ENCODE results near the gene NEK6.

The NEK6 gene

DNA sequence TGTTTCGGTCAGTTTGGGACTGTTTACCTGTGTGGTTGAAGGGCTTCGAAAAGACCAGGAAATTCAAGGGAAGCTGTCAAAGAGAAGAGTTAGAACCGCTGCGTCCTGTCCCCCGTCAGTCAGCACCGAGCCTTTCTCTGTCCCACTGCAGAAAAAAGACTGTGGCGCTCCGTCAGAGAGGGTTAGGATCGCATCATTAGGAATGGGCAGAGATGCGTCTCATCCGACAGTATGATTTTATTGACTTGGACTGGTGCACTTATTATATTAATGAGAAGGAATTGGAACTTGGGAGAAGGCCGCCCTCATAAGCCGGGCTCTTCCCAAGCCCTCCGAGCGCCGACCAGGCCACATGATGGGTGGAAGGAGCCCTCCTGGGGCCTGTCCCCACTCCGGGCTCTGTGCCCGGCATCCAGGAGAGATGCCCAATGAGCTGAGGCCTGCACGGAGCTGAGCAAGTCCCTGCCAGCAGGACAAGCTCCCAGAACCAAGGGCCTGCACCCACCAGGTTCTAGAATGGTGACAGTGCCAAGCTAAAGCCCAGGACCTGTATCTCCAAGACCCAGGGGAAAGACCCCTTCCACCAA lies 71.5 kb downstream of the NEK6 start:
- Histone ChIP-seq H3K9me3 (ENCODE audit: insufficient read depth, low read depth, low read length) (no peaks in the 10 kb centered on the region), H3K4me1 (ENCODE audit: insufficient read depth, low read length) (no peaks in the 10 kb centered on the region), H3K4me3 (ENCODE audit: low read length) (no peak overlapping the region), H3K27me3 (ENCODE audit: insufficient read depth, low read length) (no peaks in the 10 kb centered on the region), H3K27ac (ENCODE audit: low read depth, low read length) (no peak overlapping the region), H3K36me3 (ENCODE audit: insufficient read depth, low read length) (peaks cover 5% of the 10 kb centered on the region; the same call in 1 of the 2 replicates), H3K9ac (ENCODE audit: low read depth, low read length) (no peak overlapping the region)
- WGBS: 93% methylated on average over 19 of the region's 19 CpGs

DNA sequence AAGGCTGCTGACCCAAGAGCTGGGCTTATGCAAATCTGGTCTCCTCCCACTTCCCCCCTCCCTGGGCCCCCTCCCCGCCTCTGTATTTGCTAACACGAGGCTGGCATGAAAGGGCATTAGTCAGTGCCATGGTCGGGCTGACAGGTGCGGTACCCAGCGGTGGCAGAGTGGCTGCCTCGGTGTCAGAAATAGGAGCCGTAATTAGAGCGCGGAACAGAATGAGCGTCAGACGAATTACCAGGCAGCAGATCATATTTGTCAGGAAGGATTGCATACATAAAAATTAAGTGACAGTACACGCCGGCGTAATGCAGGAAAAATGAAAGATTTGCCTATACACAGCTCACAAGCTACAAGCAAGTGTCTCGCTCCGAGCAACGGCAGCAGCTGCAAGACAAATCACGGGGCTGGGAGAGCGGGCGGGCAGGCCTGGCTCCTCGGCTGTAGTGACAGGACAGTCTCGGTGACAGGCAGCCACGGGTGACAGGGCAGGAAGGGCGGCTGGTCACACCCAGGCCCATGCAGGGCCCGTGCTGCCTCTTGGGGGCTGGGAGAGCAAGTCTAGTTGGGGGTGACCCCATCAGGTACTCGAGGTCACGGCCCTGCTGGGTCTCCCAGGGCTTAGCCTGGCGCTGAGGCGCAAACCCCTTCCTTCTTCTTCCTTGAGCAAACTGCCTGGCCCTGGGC lies 72.4 kb downstream of the NEK6 start:
- Histone ChIP-seq H3K9ac (ENCODE audit: low read depth, low read length) (no peak overlapping the region), H3K4me1 (ENCODE audit: insufficient read depth, low read length) (no peaks in the 10 kb centered on the region), H3K9me3 (ENCODE audit: insufficient read depth, low read depth, low read length) (no peaks in the 10 kb centered on the region), H3K27me3 (ENCODE audit: insufficient read depth, low read length) (no peaks in the 10 kb centered on the region), H3K4me3 (ENCODE audit: low read length) (no peak overlapping the region), H3K27ac (ENCODE audit: low read depth, low read length) (no peak overlapping the region), H3K36me3 (ENCODE audit: insufficient read depth, low read length) (peaks cover 5% of the 10 kb centered on the region; the same call in 1 of the 2 replicates)
- WGBS: 91% methylated on average over 29 of the region's 29 CpGs

DNA sequence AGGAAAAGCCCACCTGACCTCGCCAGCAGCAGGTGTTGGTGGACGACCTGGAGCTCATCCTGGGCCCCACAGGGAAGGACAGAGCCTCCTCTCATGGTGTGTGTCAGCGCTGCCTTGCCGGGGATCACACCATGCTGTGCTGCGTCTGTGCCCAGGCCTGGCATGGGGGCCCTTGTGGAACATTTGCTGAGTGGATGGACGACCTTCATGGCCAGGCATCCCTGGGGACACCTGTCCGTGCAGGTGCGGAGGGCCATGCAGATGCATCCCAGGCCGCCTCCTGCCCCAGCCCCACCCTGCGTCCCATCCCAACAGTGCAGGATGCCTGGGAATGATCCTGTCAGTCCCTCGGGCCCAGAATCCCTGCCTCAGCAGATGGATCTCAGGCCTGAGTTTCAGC lies 73.8 kb downstream of the NEK6 start:
- no peak overlapping the region for H3K4me3 ChIP-seq (ENCODE audit: low read length)
- H3K36me3 ChIP-seq (ENCODE audit: insufficient read depth, low read length): peaks cover 7% of the 10 kb centered on the region; the same call in 1 of the 2 replicates
- no peaks in the 10 kb centered on the region for H3K27me3 ChIP-seq (ENCODE audit: insufficient read depth, low read length)
- no peaks in the 10 kb centered on the region for H3K4me1 ChIP-seq (ENCODE audit: insufficient read depth, low read length)
- WGBS: 88% methylated on average over 11 of the region's 11 CpGs
- H3K27ac ChIP-seq (ENCODE audit: low read depth, low read length): no peak overlapping the region
- no peaks in the 10 kb centered on the region for H3K9me3 ChIP-seq (ENCODE audit: insufficient read depth, low read depth, low read length)
- no peak overlapping the region for H3K9ac ChIP-seq (ENCODE audit: low read depth, low read length)

DNA sequence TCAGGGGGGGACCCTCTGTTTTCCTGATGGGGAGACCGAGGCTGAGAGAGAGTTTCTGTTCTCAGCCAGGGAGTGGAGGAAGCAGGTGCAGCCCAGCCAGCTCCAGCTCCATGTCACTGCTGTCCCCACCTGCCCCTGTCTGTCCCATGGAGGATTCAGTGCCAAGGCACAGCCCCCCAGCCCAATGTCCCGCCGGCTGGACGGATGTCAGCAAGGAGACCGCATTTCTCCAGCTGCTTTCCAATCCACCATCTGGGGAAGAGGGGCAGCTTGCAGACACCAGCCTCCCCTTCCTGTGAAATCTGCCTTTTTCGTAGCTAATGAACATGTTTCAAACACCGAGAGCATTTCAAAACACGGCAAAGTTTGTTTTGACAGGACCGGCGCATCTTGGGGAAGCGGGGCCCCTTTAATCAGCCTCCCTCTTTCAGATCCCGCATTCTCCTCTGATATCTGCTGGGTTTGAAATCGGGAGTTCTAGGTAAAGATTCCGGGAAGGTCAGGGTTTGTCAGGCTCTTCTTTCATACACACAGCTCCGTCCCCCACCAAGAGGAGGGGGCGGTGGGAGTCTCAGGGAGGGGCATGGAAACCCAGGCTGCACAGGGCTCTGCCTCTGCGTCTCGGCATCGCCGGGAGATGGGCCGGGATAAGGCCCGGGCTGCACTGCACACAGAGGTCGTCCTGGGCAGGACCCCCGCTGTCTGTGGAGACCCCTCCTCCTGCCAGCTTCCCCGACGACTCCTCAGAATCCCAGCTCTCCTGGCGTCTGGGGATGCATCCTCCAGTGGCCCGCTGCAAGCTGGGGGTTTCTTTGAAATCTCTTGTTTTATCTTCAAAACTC lies 74.8 kb downstream of the NEK6 start:
- WGBS: 88% methylated on average over 26 of the region's 28 CpGs
- H3K4me3 ChIP-seq (ENCODE audit: low read length): no peak overlapping the region
- no peak overlapping the region; the same call in 1 of the 2 replicates for H3K9ac ChIP-seq (ENCODE audit: low read depth, low read length)
- peaks cover 13% of the 10 kb centered on the region for H3K36me3 ChIP-seq (ENCODE audit: insufficient read depth, low read length)
- H3K27ac ChIP-seq (ENCODE audit: low read depth, low read length): no peak overlapping the region
- H3K27me3 ChIP-seq (ENCODE audit: insufficient read depth, low read length): no peaks in the 10 kb centered on the region
- 0 out of 2 replicates have a peak, but pooled peaks cover 4% of the 10 kb centered on the region for H3K9me3 ChIP-seq (ENCODE audit: insufficient read depth, low read depth, low read length)
- no peaks in the 10 kb centered on the region for H3K4me1 ChIP-seq (ENCODE audit: insufficient read depth, low read length)

DNA sequence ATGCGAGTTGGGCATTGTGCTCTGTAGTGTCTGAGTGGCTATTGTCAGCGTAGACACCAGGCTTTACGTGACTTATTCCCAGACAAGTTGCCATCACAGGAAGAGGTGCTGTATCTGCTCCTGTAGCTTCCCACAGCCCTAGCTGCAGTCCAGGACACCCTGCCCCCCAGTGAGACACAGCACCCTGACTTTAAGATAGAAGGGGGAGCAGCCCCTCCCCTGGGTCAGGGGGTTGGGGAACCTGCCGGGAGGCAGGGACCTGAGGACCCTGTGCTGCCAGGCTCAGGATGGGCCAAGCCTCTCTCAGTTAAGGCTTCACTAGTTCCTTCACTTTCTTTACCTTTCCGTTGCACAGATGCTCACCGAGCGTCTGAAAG lies 75.4 kb downstream of the NEK6 start:
- 95% methylated on average over 7 of the region's 7 CpGs for WGBS
- Histone ChIP-seq H3K27me3 (ENCODE audit: insufficient read depth, low read length) (no peaks in the 10 kb centered on the region), H3K4me3 (ENCODE audit: low read length) (no peak overlapping the region), H3K4me1 (ENCODE audit: insufficient read depth, low read length) (no peaks in the 10 kb centered on the region), H3K9me3 (ENCODE audit: insufficient read depth, low read depth, low read length) (0 out of 2 replicates have a peak, but pooled peaks cover 6% of the 10 kb centered on the region), H3K36me3 (ENCODE audit: insufficient read depth, low read length) (peaks cover 16% of the 10 kb centered on the region), H3K9ac (ENCODE audit: low read depth, low read length) (no peak overlapping the region), H3K27ac (ENCODE audit: low read depth, low read length) (no peak overlapping the region)

DNA sequence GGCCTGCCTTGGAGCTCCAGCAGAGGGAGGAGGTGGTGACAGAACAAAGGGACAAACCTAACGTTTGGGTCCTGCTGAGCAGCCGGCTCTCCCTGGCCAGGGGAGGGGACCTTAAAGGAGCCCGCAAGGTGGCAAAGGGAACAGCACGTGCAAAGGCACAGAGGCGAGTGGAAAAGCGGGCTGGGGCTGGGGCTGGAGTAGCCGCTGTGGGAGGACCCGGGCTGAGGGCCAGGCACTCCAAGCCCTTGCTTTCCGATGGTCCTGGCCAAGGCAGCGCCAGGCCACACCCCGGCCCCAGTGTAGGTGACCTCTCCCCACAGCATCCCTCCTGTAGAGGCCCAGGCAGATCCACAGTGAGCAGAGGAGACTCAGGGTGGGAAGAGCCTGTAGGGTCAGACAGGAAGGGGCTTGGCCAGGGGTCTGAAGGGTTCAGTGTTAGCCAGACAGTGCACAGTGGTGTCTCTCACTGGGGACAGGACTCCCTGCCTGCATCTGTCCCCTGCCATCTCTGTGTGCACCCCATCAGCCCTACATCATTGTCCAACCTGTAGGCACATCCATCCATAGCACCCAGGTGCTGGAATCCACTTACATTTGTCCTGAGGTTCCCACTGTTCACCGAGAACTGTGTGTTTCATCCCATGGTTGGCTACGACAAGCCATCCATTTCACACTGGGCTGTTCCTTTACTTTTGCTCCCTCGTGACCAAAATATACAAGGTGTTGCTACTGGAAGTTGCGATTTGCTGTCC lies 77.0 kb downstream of the NEK6 start:
- H3K27me3 ChIP-seq (ENCODE audit: insufficient read depth, low read length): no peaks in the 10 kb centered on the region
- no peak overlapping the region for H3K27ac ChIP-seq (ENCODE audit: low read depth, low read length)
- 88% methylated on average over 15 of the region's 15 CpGs for WGBS
- H3K9ac ChIP-seq (ENCODE audit: low read depth, low read length): no peak overlapping the region
- H3K9me3 ChIP-seq (ENCODE audit: insufficient read depth, low read depth, low read length): 0 out of 2 replicates have a peak, but pooled peaks cover 6% of the 10 kb centered on the region
- peaks cover 12% of the 10 kb centered on the region for H3K36me3 ChIP-seq (ENCODE audit: insufficient read depth, low read length)
- no peak overlapping the region for H3K4me3 ChIP-seq (ENCODE audit: low read length)
- no peaks in the 10 kb centered on the region for H3K4me1 ChIP-seq (ENCODE audit: insufficient read depth, low read length)

DNA sequence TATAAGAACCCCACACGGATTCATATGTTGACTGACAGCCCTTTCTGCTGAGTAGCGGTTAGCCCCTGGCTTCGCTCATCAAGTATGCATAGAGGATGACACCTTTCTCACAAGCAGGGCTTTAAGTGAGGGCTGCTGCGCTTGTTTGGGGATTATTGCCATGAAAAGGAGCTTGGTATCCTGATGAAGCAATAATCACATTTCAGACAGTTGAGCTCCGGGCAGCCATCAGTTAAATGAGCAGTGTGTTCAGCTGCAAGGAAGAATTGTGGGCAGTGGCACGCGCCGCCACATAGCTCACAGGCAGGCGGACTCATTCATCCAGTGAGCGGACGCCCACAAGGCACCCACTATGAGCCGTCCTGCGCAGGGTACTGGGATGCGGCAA lies 77.6 kb downstream of the NEK6 start:
- 88% methylated on average over 14 of the region's 14 CpGs for WGBS
- Histone ChIP-seq H3K9me3 (ENCODE audit: insufficient read depth, low read depth, low read length) (0 out of 2 replicates have a peak, but pooled peaks cover 6% of the 10 kb centered on the region), H3K9ac (ENCODE audit: low read depth, low read length) (no peak overlapping the region), H3K36me3 (ENCODE audit: insufficient read depth, low read length) (peaks cover 12% of the 10 kb centered on the region), H3K27ac (ENCODE audit: low read depth, low read length) (no peak overlapping the region), H3K27me3 (ENCODE audit: insufficient read depth, low read length) (no peaks in the 10 kb centered on the region), H3K4me1 (ENCODE audit: insufficient read depth, low read length) (no peaks in the 10 kb centered on the region), H3K4me3 (ENCODE audit: low read length) (no peak overlapping the region)

DNA sequence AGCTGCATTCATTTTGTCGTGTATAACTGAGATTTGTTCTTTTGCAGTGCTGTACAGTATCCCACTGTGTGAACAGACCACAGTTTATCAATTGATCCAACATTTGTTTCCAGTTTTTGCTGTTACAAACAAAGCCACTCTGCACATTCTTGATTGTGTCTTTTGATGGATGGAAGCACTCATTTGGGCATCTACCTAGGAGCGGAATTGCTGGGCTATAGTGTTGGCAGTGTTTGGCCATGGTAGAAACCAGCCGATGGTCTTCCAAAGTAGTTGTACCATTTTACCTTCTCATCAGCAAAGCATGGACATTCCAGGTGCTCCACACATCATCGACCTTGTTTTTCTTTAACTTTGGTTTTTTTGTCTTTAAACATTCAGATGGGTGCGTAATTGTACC lies 79.8 kb downstream of the NEK6 start:
- Histone ChIP-seq H3K36me3 (ENCODE audit: insufficient read depth, low read length) (peaks cover 12% of the 10 kb centered on the region), H3K27ac (ENCODE audit: low read depth, low read length) (no peak overlapping the region), H3K4me1 (ENCODE audit: insufficient read depth, low read length) (peaks cover under 1% of the 10 kb centered on the region; the same call in 1 of the 2 replicates), H3K9ac (ENCODE audit: low read depth, low read length) (no peak overlapping the region), H3K9me3 (ENCODE audit: insufficient read depth, low read depth, low read length) (0 out of 2 replicates have a peak, but pooled peaks cover 6% of the 10 kb centered on the region), H3K27me3 (ENCODE audit: insufficient read depth, low read length) (no peaks in the 10 kb centered on the region), H3K4me3 (ENCODE audit: low read length) (no peak overlapping the region)
- WGBS: 97% methylated on average over 5 of the region's 5 CpGs

DNA sequence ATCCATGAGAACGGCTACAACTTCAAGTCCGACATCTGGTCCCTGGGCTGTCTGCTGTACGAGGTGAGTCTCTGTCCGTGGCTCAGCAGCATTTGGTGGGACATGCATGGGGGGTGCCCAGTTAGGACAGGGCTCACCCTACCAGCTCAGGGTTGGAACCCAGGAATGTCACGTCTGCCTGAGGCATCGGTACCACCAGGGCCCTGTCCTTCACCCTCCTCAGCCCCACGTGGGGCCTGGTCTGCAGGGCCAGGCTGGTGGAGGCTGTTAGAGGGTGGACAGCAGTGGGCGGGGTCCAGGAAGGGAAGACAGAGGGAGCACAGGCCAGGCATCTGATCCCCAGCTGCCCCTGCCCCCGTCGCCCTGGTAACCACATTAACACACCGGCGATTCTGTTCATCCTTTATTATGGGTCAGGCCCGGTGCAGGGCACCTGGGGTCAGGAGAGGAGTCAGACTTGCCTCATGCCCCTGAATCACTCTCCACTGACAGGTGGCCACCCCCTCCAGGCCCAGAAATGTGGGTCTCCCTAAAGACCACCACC lies 81.9 kb downstream of the NEK6 start:
- Histone ChIP-seq H3K36me3 (ENCODE audit: insufficient read depth, low read length) (peaks cover 12% of the 10 kb centered on the region), H3K4me3 (ENCODE audit: low read length) (no peak overlapping the region), H3K4me1 (ENCODE audit: insufficient read depth, low read length) (peaks cover 12% of the 10 kb centered on the region; the same call in 1 of the 2 replicates), H3K27me3 (ENCODE audit: insufficient read depth, low read length) (no peaks in the 10 kb centered on the region), H3K27ac (ENCODE audit: low read depth, low read length) (no peak overlapping the region), H3K9me3 (ENCODE audit: insufficient read depth, low read depth, low read length) (0 out of 2 replicates have a peak, but pooled peaks cover 6% of the 10 kb centered on the region), H3K9ac (ENCODE audit: low read depth, low read length) (no peak overlapping the region)
- 75% methylated on average over 13 of the region's 13 CpGs for WGBS

DNA sequence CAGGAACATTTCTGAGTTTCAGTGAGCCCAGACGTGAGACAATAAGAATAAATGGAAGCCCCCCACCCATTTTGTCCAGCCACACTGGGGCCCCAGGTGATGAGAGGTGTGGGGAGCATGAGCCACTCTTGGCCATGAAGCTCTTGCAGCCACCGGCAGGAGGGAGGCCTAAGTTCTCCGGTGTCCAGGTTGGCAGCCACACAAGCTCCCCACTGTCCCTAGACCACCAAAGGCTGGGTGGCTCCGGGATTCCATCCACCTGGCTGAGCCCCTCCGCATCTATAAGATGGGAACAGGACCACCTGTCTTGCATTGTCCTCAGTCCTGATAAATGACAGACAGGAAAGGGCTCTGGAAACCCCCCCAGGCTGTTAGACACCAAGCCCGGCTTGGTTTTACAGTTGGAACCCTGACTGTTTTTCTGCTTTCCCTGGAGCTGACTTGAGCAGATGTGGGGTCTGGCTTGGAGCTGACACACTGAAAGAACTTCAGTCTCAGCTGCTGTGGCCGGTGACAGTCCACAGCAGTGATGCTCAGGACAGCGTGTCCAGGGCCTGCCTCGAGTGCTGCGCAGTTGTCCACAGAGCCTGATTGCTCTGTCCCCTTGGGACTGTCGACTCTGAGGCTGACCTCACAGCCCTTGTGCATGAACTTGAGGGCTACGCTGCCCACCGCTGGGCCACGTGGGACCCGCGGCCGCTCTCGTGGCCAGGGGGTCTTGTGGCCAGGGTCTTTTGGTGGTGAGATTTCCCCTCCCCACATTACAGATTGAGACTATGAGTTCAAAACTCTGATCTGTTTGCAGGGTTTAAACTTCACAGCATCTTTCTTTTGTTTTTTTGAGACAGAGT lies 82.7 kb downstream of the NEK6 start:
- Histone ChIP-seq H3K4me1 (ENCODE audit: insufficient read depth, low read length) (peaks cover 12% of the 10 kb centered on the region; the same call in 1 of the 2 replicates), H3K4me3 (ENCODE audit: low read length) (no peak overlapping the region), H3K9ac (ENCODE audit: low read depth, low read length) (no peak overlapping the region), H3K9me3 (ENCODE audit: insufficient read depth, low read depth, low read length) (0 out of 2 replicates have a peak, but pooled peaks cover 6% of the 10 kb centered on the region), H3K27me3 (ENCODE audit: insufficient read depth, low read length) (no peaks in the 10 kb centered on the region), H3K36me3 (ENCODE audit: insufficient read depth, low read length) (peaks cover 12% of the 10 kb centered on the region), H3K27ac (ENCODE audit: low read depth, low read length) (no peak overlapping the region)
- WGBS: 87% methylated on average over 18 of the region's 18 CpGs

Data from HUES64 (cell line).